Naive thymus-derived CD4-positive, alpha-beta T cell (primary cell): Measurements from ENCODE around the gene SMYD4. TPM values are rescaled to one million over a fixed set of nuclear protein-coding genes. Genes with fewer than 3 reads are reported as not detected.

Experiments
- ATAC-seq: fragments of 150-1000 bp; cut with Tn5 transposase; 2 replicates; pipeline ENCODE4 v1.10.0; 2021; ENCODE audit warnings: mild to moderate bottlenecking, moderate library complexity
- CTCF ChIA-PET: fragments of 350-600 bp; sonication (Branson Sonifier 250); formaldehyde crosslinking; loops from one replicate; lab custom pipeline; 2021; ENCODE audit warnings: antibody characterized with exemption; lab: Charles Lee
- POLR2A ChIA-PET: fragments of 350-600 bp; sonication (Branson Sonifier 250); formaldehyde crosslinking; loops from one replicate; lab custom pipeline; 2021; ENCODE audit warnings: antibody characterized with exemption, inconsistent platforms; lab: Charles Lee
- DNase-seq, 9 donors: peaks; one replicate each; pipeline versions ENCODE4 v3.0.0 to v3.0.0-alpha.2; 2020 to 2022; ENCODE audit warnings: mixed read lengths in 1 of 9
- H3K27ac ChIP-seq: one replicate; pipeline ENCODE4 v1.7.0; 2013; ENCODE audit warnings: mild to moderate bottlenecking, low read depth, low read length, moderate library complexity
- H3K27me3 ChIP-seq, 2 donors: one replicate each; pipeline ENCODE4 v1.7.0; 2013; ENCODE audit warnings: low read length in 2 of 2, mild to moderate bottlenecking in 2 of 2, moderate library complexity in 2 of 2; ENCODE audit not compliant: control insufficient read depth in 2 of 2, insufficient read depth in 2 of 2
- H3K36me3 ChIP-seq, 3 experiments: 1 replicate in 2 of 3; 2 replicates in 1 of 3; pipeline ENCODE4 v1.7.0; 2013; ENCODE audit warnings: low read length in 3 of 3, mild to moderate bottlenecking in 3 of 3, moderate library complexity in 1 of 3; ENCODE audit not compliant: insufficient read depth in 3 of 3, control insufficient read depth in 2 of 3
- H3K4me1 ChIP-seq, 2 donors: one replicate each; pipeline ENCODE4 v1.7.0; 2013; ENCODE audit warnings: low read length in 2 of 2, mild to moderate bottlenecking in 2 of 2, moderate library complexity in 1 of 2; ENCODE audit not compliant: control insufficient read depth in 2 of 2, insufficient read depth in 2 of 2
- H3K4me3 ChIP-seq: 2 replicates; pipeline ENCODE4 v1.7.0; 2013; ENCODE audit warnings: mild to moderate bottlenecking, low read length
- H3K9me3 ChIP-seq, 3 experiments: 1 replicate in 2 of 3; 2 replicates in 1 of 3; pipeline ENCODE4 v1.7.0; 2013; ENCODE audit warnings: low read length in 3 of 3; ENCODE audit not compliant: control insufficient read depth in 2 of 3
- H3K27ac Mint-ChIP-seq, 9 donors: one replicate each; pipeline ENCODE4 v1.8.0; 2020 to 2022; ENCODE audit warnings: mixed read lengths in 9 of 9, mild to moderate bottlenecking in 8 of 9, moderate library complexity in 5 of 9, inconsistent platforms in 2 of 9
- H3K27me3 Mint-ChIP-seq, 5 donors: one replicate each; pipeline ENCODE4 v1.8.0; 2021 to 2022; ENCODE audit warnings: mixed read lengths in 5 of 5, mild to moderate bottlenecking in 1 of 5
- H3K36me3 Mint-ChIP-seq, 5 donors: one replicate each; pipeline ENCODE4 v1.8.0; 2020 to 2022; ENCODE audit warnings: mixed read lengths in 5 of 5, mild to moderate bottlenecking in 3 of 5, inconsistent platforms in 1 of 5
- H3K4me1 Mint-ChIP-seq, 7 donors: one replicate each; pipeline ENCODE4 v1.8.0; 2020 to 2022; ENCODE audit warnings: mixed read lengths in 7 of 7, mild to moderate bottlenecking in 3 of 7, inconsistent platforms in 1 of 7
- H3K4me3 Mint-ChIP-seq, 10 donors: one replicate each; pipeline ENCODE4 v1.8.0; 2020 to 2022; ENCODE audit warnings: mild to moderate bottlenecking in 10 of 10, mixed read lengths in 10 of 10, moderate library complexity in 6 of 10, inconsistent platforms in 2 of 10
- H3K9me3 Mint-ChIP-seq, 11 donors: one replicate each; pipeline ENCODE4 v1.8.0; 2020 to 2022; ENCODE audit warnings: mixed read lengths in 11 of 11, mild to moderate bottlenecking in 4 of 11, inconsistent platforms in 1 of 11, moderate library complexity in 1 of 11
- intact Hi-C, 2 donors: fragments of 100-400 bp; cut with micrococcal nuclease; formaldehyde crosslinking; loops; one replicate each; pipeline ENCODE4 v1.15.1; 2023
- polyA plus RNA-seq, 2 donors: library from polyadenylated mRNA; unstranded; fragments of 300-500 nt; fragmentation: Illumina TruSeq; gene quantifications; one replicate each; pipeline ENCODE4 v1.2.3, GENCODE V29; 2021
- total RNA-seq, 6 experiments: library from RNA in 5 of 6; stranded (reverse) in 5 of 6; gene quantifications; 1 replicate in 5 of 6; 2 replicates in 1 of 6; pipeline ENCODE4 v1.2.3 and lab custom pipeline; 2021 to 2026

SMYD4 gene
- total and polyA plus RNA-seq, 7 experiments from 2014 or later = 9.7 to 38.4 (median 23.3) TPM

DNA sequence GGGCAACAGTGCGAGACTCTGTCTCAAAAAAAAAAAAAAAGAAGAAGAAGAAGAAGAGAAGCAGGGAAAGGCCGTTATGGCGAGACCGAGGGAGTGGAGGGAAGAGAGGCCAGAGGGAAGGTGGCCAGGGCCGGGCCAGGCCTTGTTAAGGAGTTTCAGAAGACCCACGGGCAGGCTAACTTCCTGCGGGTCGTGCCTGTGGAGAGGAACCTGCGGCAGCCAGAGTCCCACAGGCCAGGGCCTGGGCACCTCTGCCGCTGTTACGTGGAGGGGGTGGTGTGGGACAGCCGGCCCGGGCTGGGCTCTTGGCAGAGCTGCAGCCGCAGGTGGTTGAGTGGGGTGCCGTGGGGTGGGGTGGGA lies 99.8 kb downstream of the SMYD4 start:
- Histone ChIP-seq H3K4me1 (peaks cover 9 to 14% of the 10 kb centered on the region in 2 donors), H3K27ac (no peak overlapping the region), H3K27me3 (no peaks in the 10 kb centered on the region), H3K9me3 (no peaks in the 10 kb centered on the region), H3K4me3 (no peak overlapping the region), H3K36me3 (peaks cover 0 to 64% (median 0%) of the 10 kb centered on the region in 3 experiments)
- H3K27me3 Mint-ChIP-seq = no peaks in the 10 kb centered on the region
- H3K4me1 Mint-ChIP-seq = peaks cover 15 to 38% (median 25%) of the 10 kb centered on the region in 7 donors
- peak overlapping the region in 2 of 9 donors; percentile 28 to 69 for H3K27ac Mint-ChIP-seq
- CTCF ChIA-PET = interaction anchor here (0.6 kb wide), 1 partner anchor 335 kb away, joined by 3 read pairs; no protein-coding TSS in a partner anchor
- ATAC-seq (no peak), DNase-seq (no peak)
- intact Hi-C loops = no loop called here
- no peaks in the 10 kb centered on the region for H3K9me3 Mint-ChIP-seq
- H3K36me3 Mint-ChIP-seq = peaks cover 0 to 14% (median 6%) of the 10 kb centered on the region in 5 donors
- POLR2A ChIA-PET = no interaction called here
- H3K4me3 Mint-ChIP-seq = peak overlapping the region in 3 of 10 donors; percentile 14 to 58 (median 46)

Other genes starting within 250 kb of the SMYD4 start
- 100 to 1,000 TPM in 1 of 5 experiments, 10 to 100 TPM in 1, 1 to 10 TPM in 2, under 1 TPM in 1; 0.44 to 112 (median 9.2) TPM for gene SLC43A2, start 201.1 kb downstream of the SMYD4 start, total RNA-seq
- 1 to 10 TPM; 3.5 to 3.7 TPM for gene SLC43A2, start 201.1 kb downstream of the SMYD4 start, polyA plus RNA-seq
- gene SCARF1, start 184.2 kb downstream of the SMYD4 start, total RNA-seq = 1 to 10 TPM; 1.2 to 9.0 (median 2.3) TPM
- gene SCARF1, start 184.2 kb downstream of the SMYD4 start, polyA plus RNA-seq = under 1 TPM in 1 of 2 donors, not detected in 1; 0.06 TPM
- 1 to 10 TPM; 2.1 to 8.7 (median 3.0) TPM for gene RILP, start 180.0 kb downstream of the SMYD4 start, total RNA-seq
- 1 to 10 TPM; 2.4 to 3.4 TPM for gene RILP, start 180.0 kb downstream of the SMYD4 start, polyA plus RNA-seq
- gene PRPF8, start 145.0 kb downstream of the SMYD4 start, total RNA-seq = 100 to 1,000 TPM; 388 to 554 (median 460) TPM
- 100 to 1,000 TPM; 167 to 272 TPM for gene PRPF8, start 145.0 kb downstream of the SMYD4 start, polyA plus RNA-seq
- under 1 TPM in 4 of 5 experiments, not detected in 1; 0.05 to 0.49 (median 0.08) TPM for gene TLCD2, start 119.5 kb downstream of the SMYD4 start, total RNA-seq
- gene TLCD2, start 119.5 kb downstream of the SMYD4 start, polyA plus RNA-seq = not detected
- 10 to 100 TPM; 30.7 to 55.1 (median 38.3) TPM for gene WDR81, start 105.2 kb downstream of the SMYD4 start, total RNA-seq
- gene WDR81, start 105.2 kb downstream of the SMYD4 start, polyA plus RNA-seq = 10 to 100 TPM in 1 of 2 donors, 1 to 10 TPM in 1; 9.8 to 25.5 TPM
- 1 to 10 TPM in 1 of 5 experiments, under 1 TPM in 4; 0.27 to 1.4 (median 0.65) TPM for gene SERPINF2, start 87.0 kb downstream of the SMYD4 start, total RNA-seq
- not detected for gene SERPINF2, start 87.0 kb downstream of the SMYD4 start, polyA plus RNA-seq
- 10 to 100 TPM in 1 of 5 experiments, 1 to 10 TPM in 3, not detected in 1; 1.5 to 12.1 (median 4.9) TPM for gene SERPINF1, start 67.8 kb downstream of the SMYD4 start, total RNA-seq
- 1 to 10 TPM; 4.6 to 8.9 TPM for gene SERPINF1, start 67.8 kb downstream of the SMYD4 start, polyA plus RNA-seq
- 100 to 1,000 TPM in 3 of 5 experiments, 10 to 100 TPM in 2; 57.8 to 264 (median 110) TPM for gene RPA1, start 103 bp upstream of the SMYD4 start, total RNA-seq
- gene RPA1, start 103 bp upstream of the SMYD4 start, polyA plus RNA-seq = 10 to 100 TPM; 80.0 to 85.2 TPM
- gene RTN4RL1, start 195.4 kb upstream of the SMYD4 start, total RNA-seq = 1 to 10 TPM in 1 of 5 experiments, under 1 TPM in 2, not detected in 2; 0.19 to 1.5 (median 0.49) TPM
- gene RTN4RL1, start 195.4 kb upstream of the SMYD4 start, polyA plus RNA-seq = under 1 TPM; 0.21 to 0.58 TPM
- 100 to 1,000 TPM in 1 of 5 experiments, 10 to 100 TPM in 4; 47.3 to 124 (median 97.6) TPM for gene DPH1, start 200.3 kb upstream of the SMYD4 start, total RNA-seq
- 10 to 100 TPM; 32.9 to 51.3 TPM for gene DPH1, start 200.3 kb upstream of the SMYD4 start, polyA plus RNA-seq
- 10 to 100 TPM; 24.5 to 37.9 (median 31.8) TPM for gene OVCA2, start 212.1 kb upstream of the SMYD4 start, total RNA-seq
- gene OVCA2, start 212.1 kb upstream of the SMYD4 start, polyA plus RNA-seq = 10 to 100 TPM; 52.7 to 65.5 TPM
- 100 to 1,000 TPM in 1 of 5 experiments, 1 to 10 TPM in 4; 1.4 to 128 (median 6.3) TPM for gene HIC1, start 225.2 kb upstream of the SMYD4 start, total RNA-seq
- gene HIC1, start 225.2 kb upstream of the SMYD4 start, polyA plus RNA-seq = under 1 TPM; 0.56 to 0.83 TPM